Urinary bladder (tissue), 4 donors: ENCODE results near the gene EI24. TPM values are rescaled to one million over a fixed set of nuclear protein-coding genes. Genes with fewer than 3 reads are reported as not detected.
"Not testable (repeated sequence)": the region's sequence is repeated elsewhere in the genome, so short reads cannot be mapped to it uniquely, and the experiment has no call there.

Source experiments
- DNase-seq: peaks from one replicate; pipeline ENCODE4 v3.0.0-alpha.2; 2015; ENCODE audit errors: extremely low spot score
- H3K27ac ChIP-seq: one replicate; pipeline ENCODE4 v1.5.1; 2013; ENCODE audit warnings: low read depth, mild to moderate bottlenecking, moderate library complexity
- H3K36me3 ChIP-seq: one replicate; pipeline ENCODE4 v1.6.1; 2013; ENCODE audit warnings: mild to moderate bottlenecking, moderate library complexity; ENCODE audit not compliant: insufficient read depth
- H3K4me1 ChIP-seq: one replicate; pipeline ENCODE4 v1.6.1; 2013; ENCODE audit warnings: mild to moderate bottlenecking, moderate library complexity; ENCODE audit not compliant: insufficient read depth
- H3K4me3 ChIP-seq: one replicate; pipeline ENCODE4 v1.5.1; 2013; ENCODE audit warnings: low read depth, low read length
- WGBS: extraction: QIAGEN DNeasy Blood & Tissue Kit; methylation state at CpG from one replicate; pipeline ENCODE4 v1.1.7; 2013; 5-methylcytosine and 5-hydroxymethylcytosine counted together
- polyA plus RNA-seq: library from polyadenylated mRNA; stranded (reverse); fragments of 200-250 nt; gene quantifications from one replicate; pipeline ENCODE4 v1.2.3, GENCODE V29; 2013
- total RNA-seq: library from RNA; depleted of rRNA; stranded (reverse); fragments of >200 nt; gene quantifications from one replicate; pipeline ENCODE4 v1.2.3, GENCODE V29; 2014
- donor health status: healthy with polysubstance abuse.
- donor health status: healthy.

Gene EI24
- total RNA-seq, result 54.8 TPM
- 90.2 TPM for polyA plus RNA-seq

DNA sequence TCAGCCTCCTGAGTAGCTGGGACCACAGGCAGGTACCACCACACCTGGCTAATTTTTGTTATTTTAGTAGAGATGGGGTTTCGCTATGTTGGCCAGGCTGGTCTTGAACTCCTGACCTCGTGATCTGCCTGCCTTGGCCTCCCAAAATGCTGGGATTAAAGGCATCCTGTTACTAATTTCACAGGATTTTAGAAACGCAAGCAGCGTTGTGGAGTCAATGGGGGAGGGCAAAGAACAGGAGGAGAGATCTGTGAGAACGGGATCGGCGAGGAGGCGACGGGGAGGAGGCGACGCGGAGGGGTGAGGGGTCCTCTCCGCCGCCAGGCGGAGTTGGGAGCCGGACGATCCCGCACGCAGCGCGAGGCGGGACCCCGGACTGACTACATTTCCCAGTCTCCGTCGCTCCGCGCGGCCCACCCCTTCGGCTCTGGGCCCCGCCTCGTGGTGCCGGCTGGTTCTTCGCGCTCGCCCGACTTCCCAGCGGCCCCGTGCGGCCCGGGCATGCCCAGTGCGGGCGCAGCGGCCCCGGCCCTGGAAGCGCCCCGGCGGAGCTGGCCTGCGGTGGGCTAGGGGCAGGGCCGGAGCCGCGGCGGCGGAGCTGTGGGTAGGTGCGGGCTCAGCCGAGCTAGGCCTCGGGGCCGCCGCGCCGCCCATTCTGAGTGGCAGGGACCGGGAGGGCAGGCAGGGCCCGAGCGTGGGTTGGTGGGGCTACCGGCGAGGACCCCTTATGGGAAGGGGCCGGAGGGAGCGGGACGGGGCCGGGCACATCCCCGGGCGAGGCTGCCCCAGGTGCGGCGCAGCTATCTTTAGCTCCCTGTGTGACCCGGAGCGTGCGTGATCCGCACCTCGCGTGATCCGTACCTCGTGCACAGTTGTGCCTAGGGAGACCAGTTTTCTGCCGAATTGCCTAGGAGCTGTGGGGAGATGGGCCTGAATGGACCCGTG lies at the start of gene EI24:
Gene EI24 (plus strand): TSS at position 508 of the 945 bp plus-strand sequence. CDS start 3,051 bp downstream, outside the sequence.
- WGBS, result 1% methylated on average over 83 of the region's 83 CpGs
- Histone ChIP-seq H3K4me3 (peak within 1 kb of the TSS; percentile 78), H3K4me1 (no peaks in the 10 kb centered on the region), H3K27ac (peak within 1 kb of the TSS; percentile 61), H3K36me3 (no peaks in the 10 kb centered on the region)
- DNase-seq, result peak; percentile 69

DNA sequence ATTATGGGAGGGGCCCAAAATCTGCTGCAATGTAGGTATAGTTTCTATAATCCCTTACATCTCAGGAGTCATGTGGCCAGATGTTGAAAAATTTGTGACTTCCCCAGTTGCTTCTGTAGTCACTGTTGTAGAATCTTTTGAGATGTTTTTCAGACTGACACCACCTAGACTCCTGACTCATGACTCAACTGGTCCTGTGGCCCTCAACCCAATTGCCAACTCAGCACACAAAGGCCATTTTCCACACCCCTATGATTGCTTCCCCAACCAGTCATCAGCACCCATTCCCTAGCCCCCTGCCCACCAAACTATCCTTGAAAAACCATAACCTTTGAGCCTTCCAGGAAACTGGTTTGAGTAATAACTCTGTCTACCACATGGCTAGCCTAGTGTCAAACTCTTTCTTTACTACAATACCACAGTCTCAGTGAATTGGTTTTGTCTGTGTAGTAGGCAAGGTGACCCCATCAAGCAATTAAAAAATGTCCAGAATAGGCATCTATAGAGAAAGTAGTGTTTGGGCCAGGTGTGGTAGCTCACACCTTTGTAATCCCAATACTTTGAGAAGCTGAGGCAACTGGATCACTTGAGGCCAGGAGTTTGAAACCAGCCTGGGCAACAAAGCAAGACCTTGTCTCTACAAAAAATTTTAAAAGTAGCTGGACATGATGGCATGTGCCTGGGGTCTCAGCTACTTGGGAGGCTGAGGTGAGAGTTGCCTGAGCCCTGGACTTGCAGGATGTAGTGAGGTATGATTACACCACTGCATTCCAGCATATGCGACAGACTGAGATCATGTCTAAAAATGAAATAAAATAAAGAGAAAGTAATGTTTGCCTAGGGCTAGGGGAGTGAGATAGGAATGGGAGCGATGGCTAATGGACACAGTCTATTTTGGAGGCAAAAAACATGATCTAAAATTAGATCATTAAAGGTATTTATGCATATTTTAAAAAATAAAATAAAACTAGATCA lies 49.1 kb upstream of the EI24 start:
- H3K27ac ChIP-seq, result no peak overlapping the region
- WGBS, result 91% methylated on average over 2 of the region's 2 CpGs
- no peaks in the 10 kb centered on the region for H3K36me3 ChIP-seq
- no peak overlapping the region for H3K4me3 ChIP-seq
- H3K4me1 ChIP-seq, result no peaks in the 10 kb centered on the region
- DNase-seq, result no peak

DNA sequence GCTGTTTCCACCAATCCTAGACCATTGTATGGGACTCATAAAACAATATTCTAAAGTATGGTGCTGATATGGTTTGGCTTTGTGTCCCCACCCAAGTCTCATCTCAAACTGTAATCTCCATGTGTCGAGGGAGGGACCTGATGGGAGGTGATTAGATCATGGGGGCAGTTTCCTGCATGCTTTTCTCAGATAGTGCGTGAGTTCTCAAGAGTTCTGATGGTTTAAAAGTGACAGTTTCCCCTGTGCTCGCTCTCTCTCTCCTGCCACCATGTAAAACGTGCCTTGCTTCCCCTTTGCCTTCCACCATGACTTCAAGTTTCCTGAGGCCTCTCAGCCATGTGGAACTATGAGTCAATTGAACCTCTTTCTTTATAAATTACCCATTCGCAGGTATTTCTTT lies 44.0 kb upstream of the EI24 start:
- no peak for DNase-seq
- 73% methylated on average over 5 of the region's 5 CpGs for WGBS
- Histone ChIP-seq H3K4me3 (no peak overlapping the region), H3K27ac (no peak overlapping the region), H3K36me3 (no peaks in the 10 kb centered on the region), H3K4me1 (no peaks in the 10 kb centered on the region)

DNA sequence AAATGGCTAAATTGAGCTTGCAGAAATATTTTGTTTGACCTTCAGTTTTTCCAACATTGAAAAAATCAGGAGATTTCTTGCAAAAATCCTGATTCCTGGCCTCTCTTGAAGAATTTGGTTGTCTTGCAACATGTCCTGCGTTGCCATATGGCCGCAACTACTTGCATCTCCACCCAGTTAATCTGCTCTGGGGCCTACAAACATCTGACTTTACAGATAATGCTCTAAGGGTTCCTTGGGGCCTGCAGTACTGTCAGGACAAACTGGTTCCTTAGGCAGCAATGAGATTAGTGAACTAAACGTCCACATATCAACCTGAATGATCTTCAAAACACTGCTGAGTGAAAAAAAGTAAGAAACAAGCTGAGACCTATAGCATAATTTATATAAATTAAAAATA lies 36.6 kb upstream of the EI24 start:
- 48% methylated on average over 3 of the region's 3 CpGs for WGBS
- Histone ChIP-seq H3K27ac (no peak overlapping the region), H3K36me3 (no peaks in the 10 kb centered on the region), H3K4me1 (no peaks in the 10 kb centered on the region), H3K4me3 (no peak overlapping the region)
- DNase-seq, result no peak

DNA sequence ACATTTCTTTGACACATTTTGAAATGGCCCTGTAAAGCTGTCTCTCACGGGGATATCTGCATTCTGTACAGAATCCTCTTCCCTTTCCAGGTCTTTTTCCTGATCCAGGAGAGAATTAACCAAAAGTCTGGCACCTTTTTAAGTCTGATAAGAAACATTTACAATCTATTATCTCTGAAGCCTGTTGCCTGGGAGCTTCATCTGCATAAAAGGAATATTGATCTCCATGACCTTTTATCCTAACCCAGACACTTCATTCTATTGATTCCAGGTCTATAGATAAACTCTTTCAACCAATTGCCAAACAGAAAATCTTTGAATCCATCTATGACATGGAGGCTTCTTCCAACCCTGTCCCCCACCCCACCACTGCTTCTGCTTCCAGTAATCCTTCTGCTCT lies 33.7 kb upstream of the EI24 start:
- Histone ChIP-seq H3K36me3 (no peaks in the 10 kb centered on the region), H3K4me3 (no peak overlapping the region), H3K27ac (no peak overlapping the region), H3K4me1 (no peaks in the 10 kb centered on the region)
- 34% methylated on average over 1 of the region's 1 CpG for WGBS
- DNase-seq, result no peak

DNA sequence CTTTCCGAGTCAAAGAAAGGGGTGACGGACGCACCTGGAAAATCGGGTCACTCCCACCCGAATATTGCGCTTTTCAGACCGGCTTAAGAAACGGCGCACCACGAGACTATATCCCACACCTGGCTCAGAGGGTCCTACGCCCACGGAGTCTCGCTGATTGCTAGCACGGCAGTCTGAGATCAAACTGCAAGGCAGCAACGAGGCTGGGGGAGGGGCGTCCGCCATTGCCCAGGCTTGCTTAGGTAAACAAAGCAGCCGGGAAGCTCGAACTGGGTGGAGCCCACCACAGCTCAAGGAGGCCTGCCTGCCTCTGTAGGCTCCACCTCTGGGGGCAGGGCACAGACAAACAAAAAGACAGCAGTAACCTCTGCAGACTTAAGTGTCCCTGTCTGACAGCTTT lies 32.4 kb upstream of the EI24 start:
- WGBS, result 52% methylated on average over 7 of the region's 19 CpGs
- H3K4me3 ChIP-seq, H3K36me3 ChIP-seq, H3K4me1 ChIP-seq, DNase-seq, H3K27ac ChIP-seq: not testable (repeated sequence)

DNA sequence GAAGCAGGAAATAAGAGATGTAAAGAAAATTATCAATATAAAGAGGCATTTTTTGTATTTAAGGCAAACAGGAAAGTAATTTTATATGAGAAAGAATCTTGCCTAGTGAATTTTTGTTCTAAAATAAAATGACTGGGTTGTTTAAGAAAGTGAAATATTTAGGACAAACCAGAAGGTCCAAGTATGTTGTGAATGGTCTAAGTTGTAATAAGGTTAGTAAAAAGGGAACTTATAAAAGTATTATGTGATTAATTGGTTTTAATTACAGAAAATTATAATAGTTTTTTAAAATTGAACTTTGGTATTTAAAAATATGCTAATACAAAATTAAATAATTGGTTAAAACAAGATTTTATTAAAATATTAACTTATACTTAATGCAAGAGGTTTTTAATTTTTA lies 26.6 kb upstream of the EI24 start:
- Histone ChIP-seq H3K4me1 (no peaks in the 10 kb centered on the region), H3K36me3 (no peaks in the 10 kb centered on the region), H3K27ac (no peak overlapping the region), H3K4me3 (no peak overlapping the region)
- no peak for DNase-seq

DNA sequence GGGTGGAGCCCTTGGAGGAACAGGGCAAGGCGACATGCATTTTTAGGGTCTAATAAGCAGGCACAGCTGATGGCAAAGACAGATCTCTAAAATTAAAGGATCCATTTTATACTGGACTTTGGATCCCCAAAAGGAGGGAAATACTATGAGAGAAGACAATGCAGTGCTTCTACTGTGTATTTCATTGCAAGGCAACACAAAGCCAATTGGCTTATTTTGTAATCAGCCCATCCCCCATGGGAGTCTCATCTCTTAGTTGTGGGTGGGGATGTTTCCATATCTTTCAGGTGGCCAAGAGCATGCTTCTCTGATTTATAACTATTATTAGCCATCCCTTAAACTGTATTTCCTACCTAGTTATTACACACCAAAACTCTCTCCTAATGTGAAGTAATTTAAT lies 18.5 kb upstream of the EI24 start:
- Histone ChIP-seq H3K36me3 (no peaks in the 10 kb centered on the region), H3K4me3 (no peak overlapping the region), H3K4me1 (no peaks in the 10 kb centered on the region), H3K27ac (no peak overlapping the region)
- 99% methylated on average over 1 of the region's 1 CpG for WGBS
- DNase-seq, result no peak

DNA sequence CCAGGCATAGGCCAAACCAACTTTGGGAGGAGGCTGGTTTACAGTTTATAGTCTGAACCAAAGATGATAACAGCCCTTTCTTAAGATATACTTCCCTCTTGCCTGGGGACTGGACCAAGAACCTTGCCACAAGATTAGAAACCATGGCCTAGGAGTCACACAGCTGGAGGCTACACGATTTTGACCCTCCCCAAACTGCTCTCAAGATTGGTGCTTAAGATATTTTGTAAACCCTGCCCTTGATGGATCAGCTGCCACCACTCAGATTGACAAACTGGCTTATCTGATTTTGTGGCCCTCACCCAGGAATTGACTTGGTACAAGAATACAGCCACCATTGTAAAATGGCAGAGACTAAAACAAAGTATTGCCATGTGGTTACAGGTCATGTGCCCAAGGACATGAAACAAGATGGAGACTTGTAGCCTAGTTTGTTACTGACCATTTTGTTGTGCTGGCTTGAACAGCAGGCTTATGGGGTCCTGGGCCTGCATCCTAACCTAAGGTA lies 17.4 kb upstream of the EI24 start:
- H3K36me3 ChIP-seq, result no peaks in the 10 kb centered on the region
- no peak overlapping the region for H3K27ac ChIP-seq
- 62% methylated on average over 1 of the region's 1 CpG for WGBS
- no peak for DNase-seq
- no peaks in the 10 kb centered on the region for H3K4me1 ChIP-seq
- H3K4me3 ChIP-seq, result no peak overlapping the region

DNA sequence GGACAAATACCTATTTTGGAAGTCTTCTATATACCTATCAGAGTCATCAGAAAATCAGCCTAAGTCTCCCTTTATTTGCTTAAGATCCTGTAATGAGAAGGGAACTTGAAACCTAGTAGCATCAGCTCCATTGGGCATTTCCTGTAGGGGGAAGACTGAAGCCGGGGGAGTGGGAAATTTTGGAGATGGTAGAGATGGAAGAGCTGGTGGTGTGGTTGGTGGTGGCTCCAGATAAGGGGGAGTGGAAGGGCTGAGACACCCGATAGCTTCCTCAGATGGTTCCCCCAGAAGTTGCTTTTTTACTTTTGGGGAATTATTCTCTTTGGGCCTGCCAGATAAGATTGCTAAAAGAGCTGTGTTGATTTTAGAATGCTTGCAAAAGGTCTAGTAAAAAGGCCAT lies 16.4 kb upstream of the EI24 start:
- no peaks in the 10 kb centered on the region for H3K4me1 ChIP-seq
- H3K4me3 ChIP-seq, result no peak overlapping the region
- H3K27ac ChIP-seq, result no peak overlapping the region
- H3K36me3 ChIP-seq, result no peaks in the 10 kb centered on the region
- no peak for DNase-seq
- 86% methylated on average over 2 of the region's 2 CpGs for WGBS

DNA sequence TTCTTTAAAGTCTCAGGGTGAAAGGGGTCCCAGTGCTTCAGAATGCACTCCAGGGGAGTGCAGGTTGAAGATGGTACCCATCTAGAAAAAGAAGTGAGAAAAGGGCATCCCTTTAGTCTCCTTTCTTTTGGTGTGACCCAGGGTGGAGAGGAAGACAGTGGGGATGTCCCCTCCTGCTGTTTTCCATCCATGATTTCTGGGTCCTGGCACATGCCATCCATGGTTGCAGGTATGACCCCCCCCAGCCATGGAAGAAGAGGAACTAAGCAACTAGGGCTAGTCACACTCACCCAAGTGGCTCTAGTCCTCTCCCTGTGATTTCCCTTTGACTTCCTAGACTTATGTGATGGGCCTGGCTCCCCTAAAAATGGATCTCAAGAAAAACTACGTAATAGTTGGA lies 15.9 kb upstream of the EI24 start:
- Histone ChIP-seq H3K27ac (no peak overlapping the region), H3K4me1 (no peaks in the 10 kb centered on the region), H3K36me3 (no peaks in the 10 kb centered on the region), H3K4me3 (no peak overlapping the region)
- 95% methylated on average over 1 of the region's 1 CpG for WGBS
- no peak for DNase-seq

DNA sequence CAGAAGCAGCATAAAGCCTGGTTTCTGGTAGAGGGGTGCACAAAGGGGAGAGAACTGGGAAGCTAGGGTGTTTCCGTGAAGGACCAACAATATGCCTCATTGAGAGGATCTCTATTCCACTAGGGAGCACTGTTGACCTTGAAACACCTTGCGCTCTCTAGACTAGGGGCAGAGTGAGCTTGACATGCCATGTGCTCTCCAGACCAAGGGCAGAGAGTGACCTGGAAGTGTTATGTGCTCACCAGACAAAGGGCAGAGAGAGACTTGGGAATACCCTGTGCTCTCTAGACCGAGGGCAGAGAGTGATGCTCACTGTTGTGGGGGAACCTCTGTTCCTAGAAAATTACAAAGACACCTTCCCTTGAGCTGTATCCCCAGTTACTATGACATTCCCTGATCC lies 15.2 kb upstream of the EI24 start:
- Histone ChIP-seq H3K27ac (no peak overlapping the region), H3K4me3 (no peak overlapping the region), H3K4me1 (no peaks in the 10 kb centered on the region), H3K36me3 (no peaks in the 10 kb centered on the region)
- 90% methylated on average over 3 of the region's 3 CpGs for WGBS
- DNase-seq, result no peak

DNA sequence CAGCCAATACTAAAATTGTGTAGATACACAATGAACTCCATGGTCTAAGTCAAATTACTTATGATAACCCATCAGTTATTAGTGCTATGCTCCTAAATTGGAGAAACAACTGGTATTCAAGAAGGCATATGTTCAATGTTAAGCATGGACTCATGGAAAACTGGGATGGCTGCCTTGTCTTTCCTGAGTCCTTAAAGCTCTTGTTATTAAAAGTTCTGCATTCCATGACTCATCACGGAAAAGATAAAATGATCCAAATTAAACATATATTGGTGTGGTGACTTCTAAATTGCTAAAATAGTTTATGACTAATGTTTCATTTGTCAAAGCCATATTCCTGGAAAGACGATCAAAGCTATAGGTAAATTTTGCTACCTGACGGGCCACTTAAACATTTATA lies 9.4 kb upstream of the EI24 start:
- Histone ChIP-seq H3K4me3 (no peak overlapping the region), H3K36me3 (no peaks in the 10 kb centered on the region), H3K27ac (no peak overlapping the region), H3K4me1 (no peaks in the 10 kb centered on the region)
- WGBS, result 70% methylated on average over 3 of the region's 3 CpGs
- no peak for DNase-seq
